CD14-positive monocyte (primary cell): ENCODE measurements around the gene FAM3C. TPM values are rescaled to one million over a fixed set of nuclear protein-coding genes. Genes with fewer than 3 reads are reported as not detected.

Experiments
- DNase-seq, 3 donors: peaks; one replicate each; pipeline ENCODE4 v3.0.0-alpha.2; 2011 to 2022
- H2AFZ ChIP-seq: 2 replicates; pipeline ENCODE4 v1.6.0; 2012; ENCODE audit warnings: mild to moderate bottlenecking, low read depth, low read length, inconsistent platforms; ENCODE audit not compliant: insufficient read depth, poor library complexity, severe bottlenecking
- H3K27ac ChIP-seq, 2 donors: 1 replicate in 1 of 2; 2 replicates in 1 of 2; pipeline ENCODE4 v1.5.1; 2012 to 2013; ENCODE audit warnings: low read length in 2 of 2, control low read depth in 1 of 2, inconsistent platforms in 1 of 2, low read depth in 1 of 2, mild to moderate bottlenecking in 1 of 2
- H3K27me3 ChIP-seq, 2 donors: one replicate each; pipeline versions ENCODE4 v1.6.0 to v1.6.1; 2011 to 2013; ENCODE audit warnings: low read length in 2 of 2; ENCODE audit not compliant: control insufficient read depth in 2 of 2, insufficient read depth in 2 of 2
- H3K36me3 ChIP-seq, 2 donors: replicated peaks in 1 of 2; 1 replicate in 1 of 2; 2 replicates in 1 of 2; pipeline versions ENCODE4 v1.5.1 to v1.6.1; 2012 to 2013; ENCODE audit warnings: low read length in 2 of 2, control low read depth in 1 of 2, inconsistent platforms in 1 of 2, mild to moderate bottlenecking in 1 of 2; ENCODE audit not compliant: insufficient read depth in 2 of 2, control insufficient read depth in 1 of 2
- H3K4me1 ChIP-seq, 2 donors: 1 replicate in 1 of 2; 2 replicates in 1 of 2; pipeline versions ENCODE4 v1.5.1 to v1.6.1; 2012 to 2013; ENCODE audit warnings: low read length in 2 of 2, control low read depth in 1 of 2, inconsistent platforms in 1 of 2, mild to moderate bottlenecking in 1 of 2, moderate library complexity in 1 of 2; ENCODE audit not compliant: insufficient read depth in 2 of 2, control insufficient read depth in 1 of 2
- H3K4me2 ChIP-seq: replicated peaks from 2 replicates; pipeline ENCODE3; 2012; ENCODE audit warnings: low read length, moderate library complexity, mild to moderate bottlenecking; ENCODE audit not compliant: poor library complexity, severe bottlenecking; ENCODE audit errors: extremely low read depth
- H3K4me3 ChIP-seq, 3 experiments: fragments of 200-600 bp in 1 of 3; sonication (generic) in 1 of 3; replicated peaks in 1 of 3; 1 replicate in 2 of 3; 2 replicates in 1 of 3; pipeline ENCODE4 v1.5.1; 2011 to 2013; ENCODE audit warnings: low read length in 3 of 3, mild to moderate bottlenecking in 3 of 3, control low read depth in 2 of 3, low read depth in 2 of 3, inconsistent platforms in 1 of 3, moderate library complexity in 1 of 3
- H3K79me2 ChIP-seq: 2 replicates; pipeline ENCODE4 v1.6.0; 2012; ENCODE audit warnings: mild to moderate bottlenecking, control low read depth, inconsistent platforms, low read length, moderate library complexity; ENCODE audit not compliant: insufficient read depth
- H3K9ac ChIP-seq: 2 replicates; pipeline ENCODE4 v1.6.0; 2017; ENCODE audit warnings: low read length, mild to moderate bottlenecking; ENCODE audit not compliant: insufficient read depth, poor library complexity, severe bottlenecking
- H3K9me3 ChIP-seq, 2 donors: replicated peaks in 1 of 2; 1 replicate in 1 of 2; 2 replicates in 1 of 2; pipeline versions ENCODE4 v1.5.1 to v1.6.1; 2012 to 2013; ENCODE audit warnings: low read length in 2 of 2, control low read depth in 1 of 2; ENCODE audit not compliant: control insufficient read depth in 1 of 2, insufficient read depth in 1 of 2
- H4K20me1 ChIP-seq: 2 replicates; pipeline ENCODE4 v1.6.0; 2012; ENCODE audit warnings: mild to moderate bottlenecking, low read length, control low read depth, moderate library complexity; ENCODE audit not compliant: insufficient read depth
- H3K27ac Mint-ChIP-seq, 7 donors: one replicate each; pipeline ENCODE4 v1.8.0; 2020; ENCODE audit warnings: mild to moderate bottlenecking in 7 of 7, mixed read lengths in 7 of 7, moderate library complexity in 6 of 7, inconsistent platforms in 2 of 7
- H3K27me3 Mint-ChIP-seq, 3 donors: one replicate each; pipeline ENCODE4 v1.8.0; 2021 to 2022; ENCODE audit warnings: low read depth in 3 of 3, mild to moderate bottlenecking in 3 of 3, mixed read lengths in 3 of 3, moderate library complexity in 3 of 3, inconsistent platforms in 1 of 3
- H3K36me3 Mint-ChIP-seq, 2 donors: one replicate each; pipeline ENCODE4 v1.8.0; 2020; ENCODE audit warnings: mixed read lengths in 2 of 2, inconsistent platforms in 1 of 2, mild to moderate bottlenecking in 1 of 2
- H3K4me1 Mint-ChIP-seq: one replicate; pipeline ENCODE4 v1.8.0; 2020; ENCODE audit warnings: mild to moderate bottlenecking, mixed read lengths
- H3K4me3 Mint-ChIP-seq, 2 donors: one replicate each; pipeline ENCODE4 v1.8.0; 2020; ENCODE audit warnings: mild to moderate bottlenecking in 2 of 2, mixed read lengths in 2 of 2, moderate library complexity in 1 of 2
- H3K9me3 Mint-ChIP-seq, 7 donors: one replicate each; pipeline ENCODE4 v1.8.0; 2020 to 2022; ENCODE audit warnings: mixed read lengths in 7 of 7, mild to moderate bottlenecking in 6 of 7, moderate library complexity in 6 of 7, inconsistent platforms in 2 of 7
- WGBS: methylation state at CpG from one replicate; pipeline ENCODE4 v1.1.5; 2013; ENCODE audit warnings: missing lambda C conversion rate; ENCODE audit not compliant: insufficient coverage; 5-methylcytosine and 5-hydroxymethylcytosine counted together
- intact Hi-C, 2 donors: fragments of 100-400 bp; cut with micrococcal nuclease; formaldehyde crosslinking; loops; one replicate each; pipeline versions ENCODE4 v1.15.0 to v1.15.1; 2023
- polyA plus RNA-seq, 3 donors: library from polyadenylated mRNA; depleted of rRNA in 1 of 3; unstranded in 2 of 3; stranded (reverse) in 1 of 3; fragments of 300-500 nt in 2 of 3; fragments of >200 nt in 1 of 3; fragmentation: Illumina TruSeq in 2 of 3; gene quantifications; 1 replicate in 2 of 3; 2 replicates in 1 of 3; pipeline ENCODE4 v1.2.3, GENCODE V29; 2012 to 2021
- TF ChIP-seq, protein P1 (sequence below): fragments of 200-600 bp; IDR thresholded peaks from one replicate; pipeline ENCODE4 v1.8.0; 2022; ENCODE audit warnings: antibody characterized with exemption, mild to moderate bottlenecking

FAM3C gene
- polyA plus RNA-seq, 3 donors = 5.5 to 13.0 (median 7.3) TPM

DNA sequence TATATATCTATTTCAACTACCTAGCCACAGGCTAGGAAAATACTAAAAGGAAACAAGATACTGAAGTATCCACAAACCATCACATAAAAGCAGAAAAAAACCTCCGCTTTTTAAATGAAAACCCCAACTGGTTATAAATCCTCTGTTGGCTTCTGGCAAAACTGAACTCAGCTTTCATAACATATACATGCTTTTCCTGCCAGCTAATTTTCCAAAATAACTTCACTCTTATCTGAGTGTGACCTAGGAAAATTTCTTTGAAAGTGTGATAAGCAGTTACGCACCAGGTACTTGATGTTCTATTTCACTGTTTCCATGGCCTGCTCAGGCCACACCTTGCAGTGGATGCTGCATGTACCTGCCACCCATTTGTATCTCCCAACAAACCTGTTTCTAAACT lies 11.8 kb downstream of the FAM3C start:
- H3K9ac ChIP-seq = no peak overlapping the region

DNA sequence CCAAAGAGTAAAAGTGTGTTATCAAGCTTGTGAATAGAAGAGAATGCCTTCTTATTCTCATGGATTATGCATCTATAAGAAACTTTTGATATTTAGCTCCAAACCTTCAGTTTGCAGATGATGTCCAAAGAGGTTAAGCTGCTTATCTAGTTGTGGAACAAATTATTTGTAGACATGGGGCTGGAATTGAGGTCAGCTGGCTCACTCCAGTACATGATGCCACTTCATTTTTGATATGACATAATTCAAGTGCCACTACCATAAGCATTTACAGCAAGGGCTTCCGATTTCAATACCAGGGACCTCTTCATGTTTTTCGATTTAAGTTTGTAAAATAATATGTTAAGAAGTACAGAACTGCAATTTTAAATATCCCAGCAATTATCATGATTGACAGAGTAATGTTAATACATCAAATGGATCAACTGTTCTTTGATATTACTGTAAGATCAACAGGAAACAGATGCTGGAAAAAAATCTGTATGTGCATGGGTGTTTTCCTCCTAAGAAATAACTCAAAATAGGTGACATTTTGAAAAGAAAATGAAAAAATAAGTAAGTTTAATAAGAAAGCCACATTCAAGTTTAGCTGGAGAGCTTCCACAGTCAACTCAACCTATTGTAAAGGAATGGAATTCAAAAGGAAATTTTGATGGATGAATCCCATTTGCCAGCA lies 12.7 kb downstream of the FAM3C start:
- H3K9me3 Mint-ChIP-seq = peaks cover 0 to 2% (median 0%) of the 10 kb centered on the region in 7 donors
- Histone ChIP-seq H3K4me1 (no peaks in the 10 kb centered on the region), H3K9ac (no peak overlapping the region), H3K4me3 (no peak overlapping the region), H4K20me1 (peaks cover 6% of the 10 kb centered on the region), H3K36me3 (no peaks in the 10 kb centered on the region), H3K9me3 (no peaks in the 10 kb centered on the region), H3K4me2 (no peak overlapping the region), H3K27ac (no peak overlapping the region), H2AFZ (no peak overlapping the region), H3K79me2 (peaks cover 4% of the 10 kb centered on the region), H3K27me3 (no peaks in the 10 kb centered on the region)
- peaks cover 12% of the 10 kb centered on the region for H3K4me1 Mint-ChIP-seq
- H3K27ac Mint-ChIP-seq = no peak overlapping the region
- intact Hi-C loops = no loop called here
- no CpG with 5 or more reads among the region's 2 CpGs for WGBS
- TF ChIP-seq, protein P1, sequence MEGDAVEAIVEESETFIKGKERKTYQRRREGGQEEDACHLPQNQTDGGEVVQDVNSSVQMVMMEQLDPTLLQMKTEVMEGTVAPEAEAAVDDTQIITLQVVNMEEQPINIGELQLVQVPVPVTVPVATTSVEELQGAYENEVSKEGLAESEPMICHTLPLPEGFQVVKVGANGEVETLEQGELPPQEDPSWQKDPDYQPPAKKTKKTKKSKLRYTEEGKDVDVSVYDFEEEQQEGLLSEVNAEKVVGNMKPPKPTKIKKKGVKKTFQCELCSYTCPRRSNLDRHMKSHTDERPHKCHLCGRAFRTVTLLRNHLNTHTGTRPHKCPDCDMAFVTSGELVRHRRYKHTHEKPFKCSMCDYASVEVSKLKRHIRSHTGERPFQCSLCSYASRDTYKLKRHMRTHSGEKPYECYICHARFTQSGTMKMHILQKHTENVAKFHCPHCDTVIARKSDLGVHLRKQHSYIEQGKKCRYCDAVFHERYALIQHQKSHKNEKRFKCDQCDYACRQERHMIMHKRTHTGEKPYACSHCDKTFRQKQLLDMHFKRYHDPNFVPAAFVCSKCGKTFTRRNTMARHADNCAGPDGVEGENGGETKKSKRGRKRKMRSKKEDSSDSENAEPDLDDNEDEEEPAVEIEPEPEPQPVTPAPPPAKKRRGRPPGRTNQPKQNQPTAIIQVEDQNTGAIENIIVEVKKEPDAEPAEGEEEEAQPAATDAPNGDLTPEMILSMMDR = no peak
- H3K4me3 Mint-ChIP-seq = no peak overlapping the region
- no peaks in the 10 kb centered on the region for H3K27me3 Mint-ChIP-seq
- DNase-seq = no peak
- H3K36me3 Mint-ChIP-seq = no peaks in the 10 kb centered on the region

More for the DNA sequence above, 11.8 kb downstream of the FAM3C start:
- WGBS = 80% methylated on average over 1 of the region's 2 CpGs
- intact Hi-C loops = no loop called here
- no peaks in the 10 kb centered on the region for H3K27me3 Mint-ChIP-seq
- no peaks in the 10 kb centered on the region for H3K4me1 ChIP-seq
- H3K36me3 ChIP-seq = no peaks in the 10 kb centered on the region
- no peaks in the 10 kb centered on the region for H3K9me3 ChIP-seq
- no peak for DNase-seq
- TF ChIP-seq, protein P1 = no peak
- H3K36me3 Mint-ChIP-seq = no peaks in the 10 kb centered on the region
- H3K4me1 Mint-ChIP-seq = peaks cover 12% of the 10 kb centered on the region
- H3K9me3 Mint-ChIP-seq = peaks cover 0 to 2% (median 0%) of the 10 kb centered on the region in 7 donors
- no peak overlapping the region for H3K4me3 Mint-ChIP-seq
- no peak overlapping the region for H3K27ac Mint-ChIP-seq
- no peak overlapping the region for H3K4me2 ChIP-seq
- H3K4me3 ChIP-seq = no peak overlapping the region
- H3K27ac ChIP-seq = no peak overlapping the region
- H3K79me2 ChIP-seq = peaks cover 4% of the 10 kb centered on the region
- no peak overlapping the region for H2AFZ ChIP-seq
- H3K27me3 ChIP-seq = no peaks in the 10 kb centered on the region
- H4K20me1 ChIP-seq = peaks cover 6% of the 10 kb centered on the region
